SK-N-SH treated with all-trans-retinoic acid at 6 μM for 48 hours (cell line): ENCODE measurements around the gene KLF3.

Source experiments
- ATAC-seq: fragments of 200-7000 bp; cut with Tn5 transposase; 3 replicates; pipeline ENCODE4 v1.9.1; 2020; ENCODE audit warnings: mild to moderate bottlenecking, moderate library complexity
- BACH2 ChIP-seq: fragments of 250-450 bp; sonication (Bioruptor Pico); IDR thresholded peaks from 2 replicates; pipeline ENCODE4 v1.9.0; 2021; ENCODE audit warnings: mild to moderate bottlenecking, borderline replicate concordance
- CSDC2 ChIP-seq: fragments of 250-450 bp; sonication (Bioruptor Pico); IDR thresholded peaks from 2 replicates; pipeline ENCODE4 v1.5.0; 2020; ENCODE audit warnings: mild to moderate bottlenecking, moderate library complexity
- CSRNP3 ChIP-seq: fragments of 250-450 bp; sonication (Bioruptor Pico); IDR thresholded peaks from 2 replicates; pipeline ENCODE4 v1.5.1; 2021; ENCODE audit warnings: mild to moderate bottlenecking, moderate library complexity
- ESRRG ChIP-seq: fragments of 250-450 bp; sonication (Bioruptor Pico); IDR thresholded peaks from 2 replicates; pipeline ENCODE4 v1.6.1; 2021; ENCODE audit warnings: mild to moderate bottlenecking
- GLIS3 ChIP-seq: fragments of 250-450 bp; sonication (Bioruptor Pico); IDR thresholded peaks from 2 replicates; pipeline ENCODE4 v1.5.0; 2020; ENCODE audit warnings: mild to moderate bottlenecking, moderate library complexity
- ISL1 ChIP-seq: fragments of 250-450 bp; sonication (Bioruptor Pico); IDR thresholded peaks from 2 replicates; pipeline ENCODE4 v2.1.2; 2022; ENCODE audit warnings: mild to moderate bottlenecking, moderate library complexity
- OSR1 ChIP-seq: fragments of 250-450 bp; sonication (Bioruptor Pico); IDR thresholded peaks from 2 replicates; pipeline ENCODE4 v1.8.0; 2022; ENCODE audit warnings: moderate library complexity, mild to moderate bottlenecking, inconsistent platforms
- PATZ1 ChIP-seq: fragments of 250-450 bp; sonication (Bioruptor Pico); IDR thresholded peaks from 2 replicates; pipeline ENCODE4 v1.8.0; 2020; ENCODE audit warnings: mild to moderate bottlenecking, moderate library complexity, borderline replicate concordance
- POU6F1 ChIP-seq: fragments of 250-450 bp; sonication (Bioruptor Pico); IDR thresholded peaks from 2 replicates; pipeline ENCODE4 v1.8.0; 2021; ENCODE audit warnings: low read depth, mild to moderate bottlenecking, moderate library complexity, borderline replicate concordance
- PPARA ChIP-seq: fragments of 250-450 bp; sonication (Bioruptor Pico); IDR thresholded peaks from 2 replicates; pipeline ENCODE4 v1.5.0; 2020; ENCODE audit warnings: mild to moderate bottlenecking, borderline replicate concordance
- RARB ChIP-seq: fragments of 250-450 bp; sonication (Bioruptor Pico); IDR thresholded peaks from 2 replicates; pipeline ENCODE4 v1.8.0; 2021; ENCODE audit warnings: mild to moderate bottlenecking, moderate library complexity
- SNAI2 ChIP-seq: fragments of 250-450 bp; sonication (Bioruptor Pico); IDR thresholded peaks from 2 replicates; pipeline ENCODE4 v1.5.0; 2020; ENCODE audit warnings: mild to moderate bottlenecking, moderate library complexity
- TCF4 ChIP-seq: fragments of 250-450 bp; sonication (Bioruptor Pico); IDR thresholded peaks from 2 replicates; pipeline ENCODE4 v1.8.0; 2021; ENCODE audit warnings: mild to moderate bottlenecking, moderate library complexity, borderline replicate concordance
- TSHZ2 ChIP-seq: fragments of 250-450 bp; sonication (Bioruptor Pico); IDR thresholded peaks from 2 replicates; pipeline ENCODE4 v1.5.0; 2020; ENCODE audit warnings: mild to moderate bottlenecking, moderate library complexity
- ZFP3 ChIP-seq: fragments of 250-450 bp; sonication (Bioruptor Pico); IDR thresholded peaks from 2 replicates; pipeline ENCODE4 v1.5.0; 2020; ENCODE audit warnings: mild to moderate bottlenecking, moderate library complexity
- ZFP30 ChIP-seq: fragments of 450-650 bp; formaldehyde crosslinking; IDR thresholded peaks from 2 replicates; pipeline ENCODE4 v1.5.0; 2022; ENCODE audit warnings: mild to moderate bottlenecking, moderate library complexity
- ZNF565 ChIP-seq: fragments of 450-650 bp; formaldehyde crosslinking; conservative IDR thresholded peaks from 2 replicates; pipeline ENCODE4 v1.5.0; 2020; ENCODE audit warnings: low read depth, mild to moderate bottlenecking, moderate library complexity
- ZNF70 ChIP-seq: fragments of 450-650 bp; formaldehyde crosslinking; IDR thresholded peaks from 2 replicates; pipeline ENCODE4 v1.5.0; 2020; ENCODE audit warnings: mild to moderate bottlenecking, moderate library complexity
- ZNF8 ChIP-seq: fragments of 450-650 bp; formaldehyde crosslinking; IDR thresholded peaks from 2 replicates; pipeline ENCODE4 v1.5.0; 2020; ENCODE audit warnings: mild to moderate bottlenecking, moderate library complexity

KLF3 gene

GRCh38 chr4:38618505-38618904 lies 45.5 kb upstream of the KLF3 start (continued):
- TF ChIP-seq CSRNP3 (CRISPR knock-in tag) (no peak), GLIS3 (CRISPR knock-in tag) (no peak)
- TF ChIP-seq, all 23 proteins: peak for 0

- ATAC-seq: no peak
- TF ChIP-seq PPARA (CRISPR knock-in tag): no peak
- TF ChIP-seq OSR1 (CRISPR knock-in tag): no peak
- no peak for TF ChIP-seq ZFP30 (CRISPR knock-in tag)
These were observed 44.7 kb upstream of the KLF3 start for GRCh38 chr4:38619316-38619715.

- TF ChIP-seq PPARA (CRISPR knock-in tag) (no peak), ZNF70 (no peak), SNAI2 (no peak), RARB (CRISPR knock-in tag) (no peak), BACH2 (no peak), TCF4 (CRISPR knock-in tag) (no peak), POU6F1 (no peak), ESRRG (no peak), ZNF565 (no peak), ISL1 (CRISPR knock-in tag) (no peak)
- no peak for ATAC-seq
These were observed 43.9 kb upstream of the KLF3 start for GRCh38 chr4:38620065-38620464.

GRCh38 chr4:38620527-38621027 lies 43.4 kb upstream of the KLF3 start:
- ATAC-seq: no peak

More at GRCh38 chr4:38620527-38621027, 43.4 kb upstream of the KLF3 start:
- TF ChIP-seq RARB (CRISPR knock-in tag) (no peak), ZFP3 (no peak), CSDC2 (no peak), PATZ1 (no peak), TSHZ2 (CRISPR knock-in tag) (no peak), POU6F1 (no peak), ESRRG (no peak), ZNF8 (no peak)
- TF ChIP-seq, all 23 proteins: peak for 0
